ENCODE data around the gene CELA2A. TPM values are rescaled to one million over a fixed set of nuclear protein-coding genes. Genes with fewer than 3 reads are reported as not detected.
A peak's percentile ranks its signal among the peaks of the same experiment; 100 is the strongest.
"Not testable (repeated sequence)": the region's sequence is repeated elsewhere in the genome, so short reads cannot be mapped to it uniquely, and the experiment has no call there.

The CELA2A gene
- total and polyA plus RNA-seq, 8 donors, result 0.34 to 0.53 (median 0.49) TPM; not detected in 5

DNA sequence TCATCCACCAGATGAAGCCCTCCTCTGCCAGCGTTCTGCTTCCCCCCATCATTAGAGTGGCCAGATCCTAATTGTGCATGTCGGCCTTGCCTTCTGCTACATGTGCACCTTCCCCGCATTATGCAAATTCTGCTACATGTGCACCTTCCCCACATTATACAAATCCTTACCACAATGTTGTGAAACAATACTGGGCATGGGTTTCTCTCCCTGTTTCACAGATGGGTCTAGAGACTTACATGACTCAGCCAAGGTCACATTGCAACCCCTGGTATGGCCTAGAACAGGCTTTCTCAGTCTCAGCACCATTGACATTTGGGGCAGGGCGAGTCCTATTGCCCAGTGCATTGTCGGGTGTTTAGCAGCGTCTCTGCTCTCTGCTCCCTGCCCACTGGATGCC lies 1.0 kb upstream of the CELA2A start:
- intact Hi-C loops (cut with DNase I), result no loop called here
- TF ChIP-seq, protein P1, sequence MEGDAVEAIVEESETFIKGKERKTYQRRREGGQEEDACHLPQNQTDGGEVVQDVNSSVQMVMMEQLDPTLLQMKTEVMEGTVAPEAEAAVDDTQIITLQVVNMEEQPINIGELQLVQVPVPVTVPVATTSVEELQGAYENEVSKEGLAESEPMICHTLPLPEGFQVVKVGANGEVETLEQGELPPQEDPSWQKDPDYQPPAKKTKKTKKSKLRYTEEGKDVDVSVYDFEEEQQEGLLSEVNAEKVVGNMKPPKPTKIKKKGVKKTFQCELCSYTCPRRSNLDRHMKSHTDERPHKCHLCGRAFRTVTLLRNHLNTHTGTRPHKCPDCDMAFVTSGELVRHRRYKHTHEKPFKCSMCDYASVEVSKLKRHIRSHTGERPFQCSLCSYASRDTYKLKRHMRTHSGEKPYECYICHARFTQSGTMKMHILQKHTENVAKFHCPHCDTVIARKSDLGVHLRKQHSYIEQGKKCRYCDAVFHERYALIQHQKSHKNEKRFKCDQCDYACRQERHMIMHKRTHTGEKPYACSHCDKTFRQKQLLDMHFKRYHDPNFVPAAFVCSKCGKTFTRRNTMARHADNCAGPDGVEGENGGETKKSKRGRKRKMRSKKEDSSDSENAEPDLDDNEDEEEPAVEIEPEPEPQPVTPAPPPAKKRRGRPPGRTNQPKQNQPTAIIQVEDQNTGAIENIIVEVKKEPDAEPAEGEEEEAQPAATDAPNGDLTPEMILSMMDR (IDR thresholded peaks at IDR 0.05), result no peak
- no peak overlapping the region for H3K4me3 ChIP-seq
- DNase-seq (no peak), ATAC-seq (peak; percentile 30)
- no peaks in the 10 kb centered on the region for H3K36me3 ChIP-seq
- peaks cover 0 to 9% of the 10 kb centered on the region in 2 donors for H3K4me1 ChIP-seq
- no peaks in the 10 kb centered on the region for H3K9me3 ChIP-seq
- H3K27me3 ChIP-seq, result no peaks in the 10 kb centered on the region
- H3K27ac ChIP-seq, result no peak overlapping the region

DNA sequence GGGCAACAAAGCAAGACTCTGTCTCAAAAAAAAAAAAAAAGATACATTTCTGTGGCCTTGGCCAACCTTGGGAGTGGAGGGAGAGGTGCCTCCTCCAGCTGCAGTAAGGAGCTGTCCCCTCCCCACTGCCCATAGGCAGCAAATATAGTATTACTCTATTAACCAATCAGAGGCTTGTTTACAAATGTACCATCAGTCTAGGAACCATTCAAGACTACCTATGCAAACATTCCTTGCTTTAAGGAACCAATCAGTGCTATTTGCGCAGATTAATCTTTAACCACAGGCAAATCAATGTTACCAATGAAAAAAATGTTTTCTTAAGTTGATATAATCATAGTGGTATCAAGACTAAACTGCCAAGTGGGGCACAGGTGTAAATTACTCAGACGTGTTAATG lies 1.1 kb downstream of the CELA2A start:
- no peaks in the 10 kb centered on the region for H3K27me3 ChIP-seq
- no peaks in the 10 kb centered on the region for H3K9me3 ChIP-seq
- TF ChIP-seq, protein P1 (IDR thresholded peaks at IDR 0.05), result no peak
- intact Hi-C loops (cut with DNase I), result no loop called here
- no peak overlapping the region for H3K27ac ChIP-seq
- peaks cover 0 to 9% of the 10 kb centered on the region in 2 donors for H3K4me1 ChIP-seq
- no peaks in the 10 kb centered on the region for H3K36me3 ChIP-seq
- ATAC-seq (no peak), DNase-seq (no peak)
- H3K4me3 ChIP-seq, result no peak overlapping the region

DNA sequence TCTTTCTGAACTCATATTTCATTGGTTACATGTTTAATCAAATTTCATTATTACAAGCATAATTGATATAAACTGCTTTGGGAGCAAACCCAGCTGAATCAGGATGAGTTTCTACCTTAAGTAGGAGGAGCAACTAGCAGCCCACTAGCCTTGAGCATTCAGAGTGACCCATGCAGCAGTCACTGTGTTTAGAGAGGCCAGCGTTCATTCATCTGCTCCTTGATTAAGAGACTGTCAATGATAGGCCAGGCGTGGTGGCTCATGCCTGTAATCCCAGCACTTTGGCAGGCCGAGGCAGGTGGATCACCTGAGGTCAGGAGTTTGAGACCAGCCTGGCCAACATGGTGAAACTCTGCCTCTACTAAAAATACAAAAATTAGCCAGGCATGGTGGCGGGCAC lies 1.9 kb downstream of the CELA2A start:
- H3K4me1 ChIP-seq; ATAC-seq; H3K36me3 ChIP-seq; H3K27me3 ChIP-seq; H3K9me3 ChIP-seq; intact Hi-C loops (cut with DNase I); DNase-seq; H3K4me3 ChIP-seq; H3K27ac ChIP-seq: not testable (repeated sequence)

DNA sequence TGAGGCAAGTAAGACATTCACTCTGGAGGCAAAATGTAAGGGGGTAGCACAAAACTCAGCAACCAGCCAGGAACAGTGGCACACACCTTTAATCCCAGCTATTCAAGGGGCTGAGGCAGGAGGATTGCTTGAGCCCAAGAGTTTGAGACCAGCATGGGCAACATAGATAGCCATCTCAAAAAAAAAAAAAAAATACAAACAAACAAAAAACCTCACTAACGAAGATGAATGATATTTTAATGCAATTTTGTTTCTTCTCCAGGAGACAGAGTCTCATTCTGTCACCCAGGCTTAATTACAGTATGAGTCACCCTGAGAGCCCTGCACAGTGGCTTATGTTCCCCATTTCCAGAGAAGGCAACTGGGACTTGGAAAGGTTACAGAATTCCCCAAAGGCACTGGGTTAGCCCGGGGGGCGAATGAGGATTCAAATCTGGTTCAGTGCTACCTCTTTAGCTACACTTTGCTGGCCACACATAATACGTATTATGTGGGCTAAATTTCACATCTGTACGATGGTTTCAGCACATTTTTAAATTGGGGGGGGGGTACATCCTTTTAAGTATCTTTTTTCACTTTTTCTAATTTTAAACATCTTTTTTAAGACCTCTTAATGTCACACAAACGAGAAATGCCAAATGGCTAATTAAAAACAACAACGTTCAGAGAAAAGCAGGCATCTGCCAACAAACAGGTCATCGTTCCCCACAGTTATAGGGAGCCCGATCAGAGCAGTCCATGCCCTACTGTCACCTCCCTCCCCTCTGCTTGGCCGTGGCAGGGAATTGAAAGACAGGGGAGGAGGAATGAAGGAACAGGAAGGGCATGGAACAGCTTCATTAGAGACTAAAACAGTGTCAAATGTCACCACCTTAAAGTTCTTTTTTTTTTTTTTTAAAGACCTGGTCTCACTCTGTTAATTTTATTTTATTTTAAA lies 3.5 kb downstream of the CELA2A start:
- no peak overlapping the region for H3K4me3 ChIP-seq
- intact Hi-C loops (cut with DNase I), result no loop called here
- H3K36me3 ChIP-seq, result no peaks in the 10 kb centered on the region
- H3K9me3 ChIP-seq, result no peaks in the 10 kb centered on the region
- DNase-seq (no peak), ATAC-seq (peak; percentile 38)
- H3K27ac ChIP-seq, result no peak overlapping the region
- TF ChIP-seq, protein P1 (IDR thresholded peaks at IDR 0.05), result no peak
- H3K4me1 ChIP-seq, result peaks cover 0 to 9% of the 10 kb centered on the region in 2 donors
- H3K27me3 ChIP-seq, result no peaks in the 10 kb centered on the region

DNA sequence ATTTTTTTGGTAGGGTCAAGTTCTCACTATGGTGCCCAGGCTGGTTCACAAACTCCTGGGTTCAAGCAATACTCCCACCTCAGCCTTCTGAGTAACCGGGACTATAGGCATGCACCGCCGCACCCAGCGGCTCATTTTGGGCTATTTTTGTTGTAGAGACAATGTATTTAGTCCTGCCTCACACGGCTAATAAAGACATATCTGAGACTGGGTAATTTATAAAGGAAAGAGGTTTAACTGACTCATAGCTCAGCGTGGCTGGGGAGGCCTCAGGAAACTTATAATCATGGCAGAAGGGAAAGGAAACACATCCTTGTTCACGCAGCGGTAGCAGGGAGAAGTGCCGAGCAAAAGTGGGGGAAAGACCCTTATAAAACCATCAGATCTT lies 4.2 kb downstream of the CELA2A start:
- TF ChIP-seq, protein P1 (IDR thresholded peaks at IDR 0.05), result no peak
- ATAC-seq (no peak), DNase-seq (no peak)
- H3K4me1 ChIP-seq, result peaks cover 0 to 9% of the 10 kb centered on the region in 2 donors
- H3K27ac ChIP-seq, result no peak overlapping the region
- H3K27me3 ChIP-seq, result no peaks in the 10 kb centered on the region
- no peaks in the 10 kb centered on the region for H3K9me3 ChIP-seq
- no peaks in the 10 kb centered on the region for H3K36me3 ChIP-seq
- no peak overlapping the region for H3K4me3 ChIP-seq
- intact Hi-C loops (cut with DNase I), result no loop called here

DNA sequence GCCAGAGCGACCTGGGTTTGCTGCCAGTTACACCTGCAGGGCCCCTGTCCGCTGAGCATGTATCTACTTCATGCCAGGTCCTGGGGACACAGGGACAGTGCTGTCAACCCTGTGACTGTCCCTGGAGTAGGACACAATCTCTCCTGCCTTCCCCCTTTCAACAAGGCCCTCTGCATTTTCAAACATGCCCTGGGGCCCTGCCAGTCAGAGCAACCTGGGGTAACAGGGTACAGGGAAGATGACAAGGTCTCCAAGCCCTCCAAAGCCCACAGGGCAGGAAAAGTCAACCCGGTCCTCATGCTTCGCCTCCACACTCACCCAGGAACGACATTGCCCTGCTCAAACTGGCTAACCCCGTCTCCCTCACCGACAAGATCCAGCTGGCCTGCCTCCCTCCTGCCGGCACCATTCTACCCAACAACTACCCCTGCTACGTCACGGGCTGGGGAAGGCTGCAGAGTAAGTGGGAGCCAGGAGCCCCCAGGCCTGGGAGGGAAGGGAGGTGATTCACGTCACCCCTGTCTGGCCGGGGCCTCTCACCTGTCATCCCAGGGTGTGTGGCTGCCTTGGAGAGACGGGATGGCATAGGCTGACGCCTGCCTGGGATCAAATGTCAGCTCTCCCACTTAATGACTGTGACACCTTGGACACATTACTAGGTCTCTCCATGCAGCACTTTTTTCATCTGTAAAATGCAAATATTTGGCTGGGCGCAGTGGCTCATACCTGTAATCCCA lies 6.7 kb downstream of the CELA2A start:
- H3K27ac ChIP-seq; intact Hi-C loops (cut with DNase I); H3K27me3 ChIP-seq; H3K4me1 ChIP-seq; H3K9me3 ChIP-seq; H3K36me3 ChIP-seq; H3K4me3 ChIP-seq: not testable (repeated sequence)
- peak; percentile 25 for ATAC-seq
- DNase-seq, result peak in 1 of 4 donors; percentile 37

DNA sequence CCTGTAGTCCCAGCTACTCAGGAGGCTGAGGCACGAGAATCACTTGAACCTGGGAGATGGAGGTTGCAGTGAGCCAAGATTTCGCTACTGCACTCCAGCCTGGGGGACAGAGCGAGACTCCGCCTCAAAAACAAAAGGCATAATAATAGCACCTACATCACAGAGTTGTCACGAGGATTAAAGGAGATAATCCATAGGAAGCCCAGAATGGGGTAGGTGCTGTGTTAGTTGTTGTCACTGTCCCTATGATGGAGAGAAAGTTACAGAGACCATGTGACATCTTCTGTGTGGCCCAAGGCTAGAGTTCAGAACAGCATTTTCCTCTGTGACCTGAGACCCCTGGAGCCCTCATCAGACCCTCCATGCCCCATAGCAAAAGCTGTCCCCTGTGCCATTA lies 7.4 kb downstream of the CELA2A start:
- H3K9me3 ChIP-seq; H3K27ac ChIP-seq; H3K27me3 ChIP-seq; H3K4me1 ChIP-seq; ATAC-seq; DNase-seq; H3K36me3 ChIP-seq; intact Hi-C loops (cut with DNase I); H3K4me3 ChIP-seq: not testable (repeated sequence)

All from left lung (tissue), 10 donors.